Thyroid gland (tissue), 4 donors: ENCODE data around the gene ZDHHC8.

Experiments
- POLR2A ChIP-seq, 2 donors: fragments of 450-650 bp; IDR thresholded peaks; one replicate each; pipeline ENCODE4 v1.6.1; 2017; ENCODE audit warnings: antibody characterized with exemption in 2 of 2, mild to moderate bottlenecking in 2 of 2, moderate library complexity in 1 of 2
- TF ChIP-seq, protein P1 (sequence below), 6 experiments: fragments of 200-600 bp in 3 of 6; fragments of 450-650 bp in 3 of 6; sonication (generic) in 3 of 6; IDR thresholded peaks; one replicate each; pipeline ENCODE4 v1.5.1; 2016 to 2019; ENCODE audit warnings: antibody characterized with exemption in 6 of 6, mild to moderate bottlenecking in 2 of 6, inconsistent platforms in 1 of 6, moderate library complexity in 1 of 6

DNA sequence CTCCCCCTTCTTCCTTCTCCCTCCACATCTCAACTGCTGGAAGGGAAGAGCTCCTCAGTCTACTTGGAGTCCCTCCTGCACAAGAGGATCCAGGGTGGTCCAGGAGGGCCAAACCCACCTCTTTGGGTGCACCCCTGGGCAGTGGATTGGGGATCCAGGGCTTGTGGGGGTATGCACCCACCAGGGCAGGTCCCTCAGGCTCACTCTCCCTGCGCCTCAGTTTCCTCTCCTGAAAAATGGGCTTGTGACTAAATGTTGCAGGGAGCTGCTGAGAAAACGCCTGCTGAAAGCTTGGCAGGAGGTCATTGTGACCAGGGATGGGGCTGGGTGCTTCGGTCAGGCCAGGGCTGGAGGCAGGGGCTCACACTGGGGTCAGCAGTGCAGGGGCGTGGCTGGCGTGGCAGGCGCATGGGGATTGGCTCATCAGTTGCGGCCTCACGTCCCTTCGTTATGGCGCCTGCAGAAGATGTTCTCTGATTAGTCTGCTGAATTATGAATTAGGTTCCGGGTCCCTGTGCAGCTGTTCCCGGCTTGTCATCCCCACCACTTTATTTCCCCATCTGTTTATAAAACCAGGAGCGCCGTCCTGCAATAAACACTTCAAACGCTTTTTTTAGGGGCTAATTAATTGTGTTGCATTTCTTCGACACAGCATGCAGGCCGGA lies 44.9 kb downstream of the ZDHHC8 start:
- TF ChIP-seq, protein P1, sequence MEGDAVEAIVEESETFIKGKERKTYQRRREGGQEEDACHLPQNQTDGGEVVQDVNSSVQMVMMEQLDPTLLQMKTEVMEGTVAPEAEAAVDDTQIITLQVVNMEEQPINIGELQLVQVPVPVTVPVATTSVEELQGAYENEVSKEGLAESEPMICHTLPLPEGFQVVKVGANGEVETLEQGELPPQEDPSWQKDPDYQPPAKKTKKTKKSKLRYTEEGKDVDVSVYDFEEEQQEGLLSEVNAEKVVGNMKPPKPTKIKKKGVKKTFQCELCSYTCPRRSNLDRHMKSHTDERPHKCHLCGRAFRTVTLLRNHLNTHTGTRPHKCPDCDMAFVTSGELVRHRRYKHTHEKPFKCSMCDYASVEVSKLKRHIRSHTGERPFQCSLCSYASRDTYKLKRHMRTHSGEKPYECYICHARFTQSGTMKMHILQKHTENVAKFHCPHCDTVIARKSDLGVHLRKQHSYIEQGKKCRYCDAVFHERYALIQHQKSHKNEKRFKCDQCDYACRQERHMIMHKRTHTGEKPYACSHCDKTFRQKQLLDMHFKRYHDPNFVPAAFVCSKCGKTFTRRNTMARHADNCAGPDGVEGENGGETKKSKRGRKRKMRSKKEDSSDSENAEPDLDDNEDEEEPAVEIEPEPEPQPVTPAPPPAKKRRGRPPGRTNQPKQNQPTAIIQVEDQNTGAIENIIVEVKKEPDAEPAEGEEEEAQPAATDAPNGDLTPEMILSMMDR (IDR thresholded peaks at IDR 0.05), result no peak
- TF ChIP-seq POLR2A (IDR thresholded peaks at IDR 0.05), result no peak
